ENCODE measurements around the gene WDR64.
"Not testable (repeated sequence)": the region's sequence is repeated elsewhere in the genome, so short reads cannot be mapped to it uniquely, and the experiment has no call there.

Gene WDR64

GRCh38 chr1:241654641-241655040 lies 2.6 kb downstream of the WDR64 start:
- no peaks in the 10 kb centered on the region for H3K9me3 ChIP-seq (ENCODE audit: insufficient read depth, low read length)
- no peak overlapping the region for H3K4me2 ChIP-seq (ENCODE audit: low read length)
- no peak overlapping the region for H3K27ac ChIP-seq (ENCODE audit: low read length)
- H3K4me3 ChIP-seq (ENCODE audit: low read length), result no peak overlapping the region
- H3K9ac ChIP-seq (ENCODE audit: low read length), result no peak overlapping the region
- no peaks in the 10 kb centered on the region for H3K79me2 ChIP-seq (ENCODE audit: low read length)
- H2AFZ ChIP-seq (ENCODE audit: low read depth, low read length), result no peak overlapping the region
- H3K36me3 ChIP-seq (replicated peaks; ENCODE audit: low read depth, low read length), result no peaks in the 10 kb centered on the region
- TF ChIP-seq EZH2phosphoT487 (IDR thresholded peaks at IDR 0.05; ENCODE audit: low read depth) (no peak), CTCF (IDR thresholded peaks at IDR 0.05; ENCODE audit: low read depth, low read length) (no peak)
- H3K4me1 ChIP-seq (ENCODE audit: low read length), result peaks cover 8% of the 10 kb centered on the region
- H3K27me3 ChIP-seq (ENCODE audit: low read depth, low read length), result peaks cover 12% of the 10 kb centered on the region
- H4K20me1 ChIP-seq (ENCODE audit: insufficient read depth, low read length), result no peaks in the 10 kb centered on the region

- Histone ChIP-seq H3K4me1 (ENCODE audit: low read length) (peaks cover 8% of the 10 kb centered on the region), H2AFZ (ENCODE audit: low read depth, low read length) (no peak overlapping the region), H3K27ac (ENCODE audit: low read length) (no peak overlapping the region), H3K4me2 (ENCODE audit: low read length) (no peak overlapping the region), H3K79me2 (ENCODE audit: low read length) (no peaks in the 10 kb centered on the region), H3K4me3 (ENCODE audit: low read length) (no peak overlapping the region), H4K20me1 (ENCODE audit: insufficient read depth, low read length) (no peaks in the 10 kb centered on the region), H3K9ac (ENCODE audit: low read length) (no peak overlapping the region), H3K9me3 (ENCODE audit: insufficient read depth, low read length) (no peaks in the 10 kb centered on the region), H3K36me3 (replicated peaks; ENCODE audit: low read depth, low read length) (no peaks in the 10 kb centered on the region), H3K27me3 (ENCODE audit: low read depth, low read length) (no peaks in the 10 kb centered on the region)
- no peak for TF ChIP-seq EZH2phosphoT487 (IDR thresholded peaks at IDR 0.05; ENCODE audit: low read depth)
- TF ChIP-seq CTCF (IDR thresholded peaks at IDR 0.05; ENCODE audit: low read depth, low read length), result no peak
These were observed 6.2 kb downstream of the WDR64 start for GRCh38 chr1:241658081-241658793.

GRCh38 chr1:241659016-241659415 lies 6.9 kb downstream of the WDR64 start:
- not testable (repeated sequence) for H3K4me2 ChIP-seq (ENCODE audit: low read length); H3K4me3 ChIP-seq (ENCODE audit: low read length); H3K27ac ChIP-seq (ENCODE audit: low read length); H2AFZ ChIP-seq (ENCODE audit: low read depth, low read length); H3K9me3 ChIP-seq (ENCODE audit: insufficient read depth, low read length); H3K4me1 ChIP-seq (ENCODE audit: low read length); H3K9ac ChIP-seq (ENCODE audit: low read length); H3K36me3 ChIP-seq (replicated peaks; ENCODE audit: low read depth, low read length); H3K27me3 ChIP-seq (ENCODE audit: low read depth, low read length); H3K79me2 ChIP-seq (ENCODE audit: low read length); H4K20me1 ChIP-seq (ENCODE audit: insufficient read depth, low read length)

- Histone ChIP-seq H3K4me3 (ENCODE audit: low read length) (no peak overlapping the region), H3K9me3 (ENCODE audit: insufficient read depth, low read length) (no peaks in the 10 kb centered on the region), H3K79me2 (ENCODE audit: low read length) (no peaks in the 10 kb centered on the region), H3K36me3 (replicated peaks; ENCODE audit: low read depth, low read length) (no peaks in the 10 kb centered on the region), H3K4me1 (ENCODE audit: low read length) (no peaks in the 10 kb centered on the region), H3K27me3 (ENCODE audit: low read depth, low read length) (no peaks in the 10 kb centered on the region), H4K20me1 (ENCODE audit: insufficient read depth, low read length) (no peaks in the 10 kb centered on the region), H3K9ac (ENCODE audit: low read length) (no peak overlapping the region), H2AFZ (ENCODE audit: low read depth, low read length) (no peak overlapping the region), H3K27ac (ENCODE audit: low read length) (no peak overlapping the region), H3K4me2 (ENCODE audit: low read length) (no peak overlapping the region)
- TF ChIP-seq CTCF (IDR thresholded peaks at IDR 0.05; ENCODE audit: low read depth, low read length) (no peak), EZH2phosphoT487 (IDR thresholded peaks at IDR 0.05; ENCODE audit: low read depth) (no peak)
These were observed 8.4 kb downstream of the WDR64 start for GRCh38 chr1:241660424-241660972.

Measured in OCI-LY3 (cell line).